Natural killer cell (primary cell): ENCODE results near the gene TSPAN31. TPM values are rescaled to one million over a fixed set of nuclear protein-coding genes. Genes with fewer than 3 reads are reported as not detected.

Source experiments
- ATAC-seq, 3 donors: fragments of 150-1000 bp in 2 of 3; fragments of 200-7000 bp in 1 of 3; cut with Tn5 transposase; 1 replicate in 1 of 3; 2 replicates in 2 of 3; pipeline ENCODE4 v1.10.0; 2021; ENCODE audit warnings: mild to moderate bottlenecking in 2 of 3, moderate library complexity in 2 of 3
- DNase-seq, 2 donors: peaks; one replicate each; pipeline versions ENCODE4 v3.0.0 to v3.0.0-alpha.2; 2013 to 2021; ENCODE audit warnings: mixed read lengths in 1 of 2
- H3K27ac ChIP-seq: one replicate; pipeline ENCODE4 v1.5.1; 2013; ENCODE audit warnings: mild to moderate bottlenecking, low read length
- H3K27me3 ChIP-seq: one replicate; pipeline ENCODE4 v1.6.1; 2013; ENCODE audit warnings: low read length; ENCODE audit not compliant: control insufficient read depth, insufficient read depth
- H3K36me3 ChIP-seq: one replicate; pipeline ENCODE4 v1.6.1; 2013; ENCODE audit warnings: low read length; ENCODE audit not compliant: control insufficient read depth, insufficient read depth
- H3K4me1 ChIP-seq: one replicate; pipeline ENCODE4 v1.6.1; 2013; ENCODE audit warnings: low read length; ENCODE audit not compliant: control insufficient read depth, insufficient read depth
- H3K4me3 ChIP-seq: one replicate; pipeline ENCODE4 v1.5.1; 2013; ENCODE audit warnings: low read length
- H3K9me3 ChIP-seq: one replicate; pipeline ENCODE4 v1.6.1; 2013; ENCODE audit warnings: low read length; ENCODE audit not compliant: control insufficient read depth, insufficient read depth
- H3K27ac Mint-ChIP-seq, 2 donors: one replicate each; pipeline ENCODE4 v1.8.0; 2022; ENCODE audit warnings: mild to moderate bottlenecking in 2 of 2, mixed read lengths in 2 of 2, moderate library complexity in 1 of 2
- H3K27me3 Mint-ChIP-seq, 2 donors: one replicate each; pipeline ENCODE4 v1.8.0; 2022; ENCODE audit warnings: low read depth in 2 of 2, mixed read lengths in 2 of 2
- H3K36me3 Mint-ChIP-seq: one replicate; pipeline ENCODE4 v1.8.0; 2022; ENCODE audit warnings: mixed read lengths
- H3K4me1 Mint-ChIP-seq, 2 donors: one replicate each; pipeline ENCODE4 v1.8.0; 2022; ENCODE audit warnings: mixed read lengths in 2 of 2
- H3K4me3 Mint-ChIP-seq: one replicate; pipeline ENCODE4 v1.8.0; 2022; ENCODE audit warnings: mild to moderate bottlenecking, moderate library complexity, mixed read lengths
- H3K9me3 Mint-ChIP-seq, 2 donors: one replicate each; pipeline ENCODE4 v1.8.0; 2022; ENCODE audit warnings: mixed read lengths in 2 of 2
- WGBS: methylation state at CpG from one replicate; pipeline ENCODE4 v1.1.7; 2013; ENCODE audit warnings: missing lambda C conversion rate; ENCODE audit not compliant: insufficient coverage; 5-methylcytosine and 5-hydroxymethylcytosine counted together
- intact Hi-C: fragments of 100-400 bp; cut with micrococcal nuclease; formaldehyde crosslinking; loops from one replicate; pipeline ENCODE4 v1.14.2; 2022
- total RNA-seq, 4 donors: library from RNA; stranded (reverse); fragments of 120-200 nt in 1 of 4; gene quantifications; one replicate each; pipeline versions ENCODE4 v1.2.3 to v1.2.4, GENCODE V29; 2013 to 2022
- TF ChIP-seq, protein P1 (sequence below): fragments of 200-600 bp; IDR thresholded peaks from one replicate; pipeline ENCODE4 v1.8.0; 2022; ENCODE audit warnings: antibody characterized with exemption

The TSPAN31 gene
- total RNA-seq, 3 donors from 2014 or later (not counting 1 experiment from before 2014, with no cell fraction given), result 18.3 to 27.0 (median 23.5) TPM

DNA sequence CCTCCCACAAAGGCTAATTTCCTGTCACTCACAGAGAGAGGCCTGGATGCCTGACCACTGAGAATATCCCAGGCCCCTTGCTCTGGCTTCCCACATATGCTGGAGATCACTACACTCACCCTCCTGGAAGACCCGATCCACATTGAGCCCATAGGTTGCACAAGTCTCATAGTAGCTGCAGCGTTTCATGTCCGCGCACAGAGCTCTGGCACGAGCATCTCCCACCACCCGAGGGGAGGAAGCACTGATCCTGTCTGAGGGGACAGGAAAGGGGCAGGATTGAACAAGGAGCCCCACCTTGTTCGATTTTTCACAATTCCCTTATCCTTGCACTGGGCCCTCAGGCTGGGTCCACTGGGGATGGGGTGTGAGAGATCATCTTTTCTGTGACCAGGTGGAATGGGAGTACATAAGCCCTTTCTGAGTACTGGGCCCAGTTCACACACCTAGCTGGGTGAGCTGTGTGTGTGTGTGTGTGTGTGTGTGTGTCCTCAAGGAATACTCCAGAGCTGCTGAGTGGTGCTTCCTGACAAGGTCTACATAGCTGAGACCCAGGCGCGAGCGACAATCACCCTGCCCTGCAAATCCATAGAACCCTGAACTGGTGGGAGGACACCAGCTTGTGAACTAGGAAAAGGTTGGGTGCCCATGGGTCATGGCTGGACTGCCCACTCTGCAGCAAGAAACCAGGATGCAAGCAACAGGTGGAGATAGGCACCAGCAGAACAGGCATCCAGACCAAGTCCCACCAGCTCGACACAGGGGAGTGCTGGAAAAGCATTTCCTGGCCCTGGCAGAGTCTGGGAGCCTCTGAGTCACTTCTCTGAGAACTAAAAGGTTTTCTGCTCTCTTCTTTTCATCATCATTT is 11.9 kb upstream of the TSPAN31 start:
- Mint-ChIP-seq H3K4me3 (no peak overlapping the region), H3K27ac (no peak overlapping the region), H3K27me3 (no peaks in the 10 kb centered on the region), H3K36me3 (peaks cover 7% of the 10 kb centered on the region), H3K9me3 (no peaks in the 10 kb centered on the region), H3K4me1 (peaks cover 18 to 29% of the 10 kb centered on the region in 2 donors)
- Histone ChIP-seq H3K4me1 (no peaks in the 10 kb centered on the region), H3K27me3 (no peaks in the 10 kb centered on the region), H3K4me3 (no peak overlapping the region), H3K9me3 (no peaks in the 10 kb centered on the region), H3K27ac (no peak overlapping the region), H3K36me3 (peaks cover 80% of the 10 kb centered on the region)
- no peak for DNase-seq
- no peak for ATAC-seq
- WGBS, result 96% methylated on average over 11 of the region's 11 CpGs
- intact Hi-C loops, result no loop called here
- TF ChIP-seq, protein P1, sequence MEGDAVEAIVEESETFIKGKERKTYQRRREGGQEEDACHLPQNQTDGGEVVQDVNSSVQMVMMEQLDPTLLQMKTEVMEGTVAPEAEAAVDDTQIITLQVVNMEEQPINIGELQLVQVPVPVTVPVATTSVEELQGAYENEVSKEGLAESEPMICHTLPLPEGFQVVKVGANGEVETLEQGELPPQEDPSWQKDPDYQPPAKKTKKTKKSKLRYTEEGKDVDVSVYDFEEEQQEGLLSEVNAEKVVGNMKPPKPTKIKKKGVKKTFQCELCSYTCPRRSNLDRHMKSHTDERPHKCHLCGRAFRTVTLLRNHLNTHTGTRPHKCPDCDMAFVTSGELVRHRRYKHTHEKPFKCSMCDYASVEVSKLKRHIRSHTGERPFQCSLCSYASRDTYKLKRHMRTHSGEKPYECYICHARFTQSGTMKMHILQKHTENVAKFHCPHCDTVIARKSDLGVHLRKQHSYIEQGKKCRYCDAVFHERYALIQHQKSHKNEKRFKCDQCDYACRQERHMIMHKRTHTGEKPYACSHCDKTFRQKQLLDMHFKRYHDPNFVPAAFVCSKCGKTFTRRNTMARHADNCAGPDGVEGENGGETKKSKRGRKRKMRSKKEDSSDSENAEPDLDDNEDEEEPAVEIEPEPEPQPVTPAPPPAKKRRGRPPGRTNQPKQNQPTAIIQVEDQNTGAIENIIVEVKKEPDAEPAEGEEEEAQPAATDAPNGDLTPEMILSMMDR, result no peak

- H3K27me3 ChIP-seq, result no peaks in the 10 kb centered on the region
- intact Hi-C loops, result no loop called here
- Mint-ChIP-seq H3K36me3 (peaks cover 7% of the 10 kb centered on the region), H3K9me3 (no peaks in the 10 kb centered on the region), H3K4me3 (no peak overlapping the region), H3K4me1 (peaks cover 19 to 29% of the 10 kb centered on the region in 2 donors), H3K27ac (peak overlapping the region in 1 of 2 donors; percentile 50), H3K27me3 (no peaks in the 10 kb centered on the region)
- no peaks in the 10 kb centered on the region for H3K9me3 ChIP-seq
- no peak for DNase-seq
- WGBS, result 94% methylated on average over 6 of the region's 6 CpGs
- ATAC-seq, result no peak
- peaks cover 1% of the 10 kb centered on the region for H3K4me1 ChIP-seq
- no peak overlapping the region for H3K4me3 ChIP-seq
- peaks cover 74% of the 10 kb centered on the region for H3K36me3 ChIP-seq
- H3K27ac ChIP-seq, result no peak overlapping the region
- TF ChIP-seq, protein P1, result no peak
Measured at GRCh38 chr12:57733928-57734327, 10.9 kb upstream of the TSPAN31 start.

DNA sequence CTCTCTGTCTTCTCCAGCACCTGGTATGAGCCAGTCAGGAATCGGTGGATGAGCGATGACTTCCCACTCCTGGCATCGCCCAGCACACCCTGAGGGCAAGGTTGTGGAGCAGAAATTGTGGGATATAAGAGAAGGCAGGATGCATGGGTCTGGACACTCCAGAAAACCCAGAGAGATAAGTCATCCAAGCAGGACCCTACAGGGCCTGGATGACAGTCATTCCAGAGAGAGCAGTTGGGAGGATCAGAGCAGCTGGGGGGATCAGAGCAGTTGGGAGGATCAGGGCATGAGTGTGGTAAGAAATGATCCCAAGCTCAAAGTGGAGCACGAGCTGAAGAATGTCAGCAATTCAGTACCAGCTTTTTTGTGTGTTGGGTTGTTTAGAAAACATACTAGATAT is 10.2 kb upstream of the TSPAN31 start:
- peaks cover 7% of the 10 kb centered on the region for H3K36me3 Mint-ChIP-seq
- peaks cover 26 to 36% of the 10 kb centered on the region in 2 donors for H3K4me1 Mint-ChIP-seq
- H3K27ac ChIP-seq, result no peak overlapping the region
- ATAC-seq (no peak), DNase-seq (no peak)
- TF ChIP-seq, protein P1, result no peak
- no peaks in the 10 kb centered on the region for H3K27me3 ChIP-seq
- H3K9me3 ChIP-seq, result no peaks in the 10 kb centered on the region
- intact Hi-C loops, result no loop called here
- peak overlapping the region; percentile 49 to 50 for H3K27ac Mint-ChIP-seq
- no peaks in the 10 kb centered on the region for H3K9me3 Mint-ChIP-seq
- 94% methylated on average over 4 of the region's 4 CpGs for WGBS
- peaks cover 75% of the 10 kb centered on the region for H3K36me3 ChIP-seq
- no peaks in the 10 kb centered on the region for H3K27me3 Mint-ChIP-seq
- peaks cover 8% of the 10 kb centered on the region for H3K4me1 ChIP-seq
- H3K4me3 Mint-ChIP-seq, result no peak overlapping the region
- H3K4me3 ChIP-seq, result no peak overlapping the region
